Keratinocyte (primary cell): ENCODE results near the gene NBEAL2. TPM values are rescaled to one million over a fixed set of nuclear protein-coding genes. Genes with fewer than 3 reads are reported as not detected.

ENCODE experiments used
- DNase-seq: peaks from one replicate; pipeline ENCODE4 v3.0.0-alpha.2; 2011; ENCODE audit warnings: low read depth, missing footprints, low spot score
- FAIRE-seq: peaks from 2 replicates; lab custom pipeline; 2011; peaks lifted over from hg19 to GRCh38; lab: Jason Lieb, UNC
- H2AFZ ChIP-seq: 2 replicates; pipeline ENCODE4 v1.6.0; 2012; ENCODE audit warnings: low read length, control low read depth, inconsistent platforms; ENCODE audit not compliant: control insufficient read depth
- H3K27ac ChIP-seq: 2 replicates; pipeline ENCODE4 v1.5.1; 2011; ENCODE audit warnings: low read length; ENCODE audit not compliant: control insufficient read depth, insufficient read depth
- H3K27me3 ChIP-seq: 3 replicates; pipeline ENCODE4 v1.6.0; 2011; ENCODE audit warnings: low read length; ENCODE audit not compliant: control insufficient read depth, insufficient read depth; ENCODE audit errors: extremely low read depth
- H3K36me3 ChIP-seq, 2 experiments: 2 replicates in 1 of 2; 3 replicates in 1 of 2; pipeline ENCODE4 v1.5.1; 2011; ENCODE audit warnings: low read length in 2 of 2, mild to moderate bottlenecking in 1 of 2; ENCODE audit not compliant: control insufficient read depth in 2 of 2, insufficient read depth in 2 of 2; ENCODE audit errors: extremely low read depth in 1 of 2
- H3K4me1 ChIP-seq: 3 replicates; pipeline ENCODE4 v1.5.1; 2011; ENCODE audit warnings: low read length; ENCODE audit not compliant: control insufficient read depth, insufficient read depth; ENCODE audit errors: extremely low read depth
- H3K4me2 ChIP-seq: 3 replicates; pipeline ENCODE4 v1.6.0; 2011; ENCODE audit warnings: low read depth, low read length; ENCODE audit not compliant: control insufficient read depth, insufficient read depth; ENCODE audit errors: extremely low read depth
- H3K4me3 ChIP-seq, 3 experiments: fragments of 200-600 bp in 1 of 3; sonication (generic) in 1 of 3; 2 replicates in 2 of 3; 3 replicates in 1 of 3; pipeline ENCODE4 v1.5.1; 2011 to 2016; ENCODE audit warnings: low read length in 3 of 3, mild to moderate bottlenecking in 3 of 3, control low read depth in 2 of 3, inconsistent platforms in 1 of 3, low read depth in 1 of 3, mixed read lengths in 1 of 3, mixed run types in 1 of 3, moderate library complexity in 1 of 3; ENCODE audit not compliant: control insufficient read depth in 2 of 3, insufficient read depth in 2 of 3; ENCODE audit errors: extremely low read depth in 1 of 3
- H3K79me2 ChIP-seq: 2 replicates; pipeline ENCODE4 v1.6.0; 2012; ENCODE audit warnings: low read length; ENCODE audit not compliant: control insufficient read depth, insufficient read depth
- H3K9ac ChIP-seq: 3 replicates; pipeline ENCODE4 v1.6.0; 2011; ENCODE audit warnings: low read length; ENCODE audit not compliant: control insufficient read depth, insufficient read depth; ENCODE audit errors: extremely low read depth
- H3K9me1 ChIP-seq: 3 replicates; pipeline ENCODE4 v1.6.0; 2011; ENCODE audit warnings: low read length; ENCODE audit not compliant: control insufficient read depth, insufficient read depth; ENCODE audit errors: extremely low read depth
- H3K9me3 ChIP-seq: 2 replicates; pipeline ENCODE4 v1.5.1; 2012; ENCODE audit warnings: low read depth, low read length; ENCODE audit not compliant: control insufficient read depth
- H4K20me1 ChIP-seq: 3 replicates; pipeline ENCODE4 v1.6.0; 2011; ENCODE audit warnings: low read length; ENCODE audit not compliant: control insufficient read depth, insufficient read depth; ENCODE audit errors: extremely low read depth
- CTCF ChIP-seq, 3 experiments: IDR thresholded peaks in 1 of 3; conservative IDR thresholded peaks in 1 of 3; optimal IDR thresholded peaks in 1 of 3; 2 replicates in 2 of 3; 3 replicates in 1 of 3; pipeline versions ENCODE3 to v1.5.1; 2011; ENCODE audit warnings: low read length in 3 of 3, mild to moderate bottlenecking in 3 of 3, moderate library complexity in 2 of 3, control low read depth in 1 of 3, inconsistent platforms in 1 of 3; ENCODE audit not compliant: insufficient read depth in 2 of 3; ENCODE audit errors: extremely low read depth in 1 of 3
- EZH2 ChIP-seq: IDR thresholded peaks from one replicate; pipeline ENCODE4 v1.6.1; 2012; ENCODE audit warnings: inconsistent platforms, mild to moderate bottlenecking, low read length, moderate library complexity
- dilution Hi-C: fragments of 300-500 bp; cut with MboI; formaldehyde crosslinking; loops from one replicate; pipeline ENCODE4 v1.7.0; 2020; ENCODE audit warnings: low sequenced_read_pairs; ENCODE audit not compliant: extremely low pct_ligation_motif_present
- polyA plus RNA-seq, 5 experiments: library from polyadenylated mRNA; depleted of rRNA in 3 of 5; stranded (reverse) in 3 of 5; stranded (forward) in 1 of 5; unstranded in 1 of 5; fragments of >200 nt; gene quantifications; 1 replicate in 1 of 5; 2 replicates in 3 of 5; 3 replicates in 1 of 5; pipeline versions ENCODE4 v1.2.1 to v1.2.3, GENCODE V29; 2011 to 2012; ENCODE audit warnings: missing spikeins in 2 of 5, low read depth in 1 of 5, low replicate concordance in 1 of 5

The NBEAL2 gene
- polyA plus RNA-seq, 1 donor (not counting 4 experiments of a cell fraction or from before 2014, with no cell fraction given) = 22.8 TPM

- dilution Hi-C loops = no loop called here
- Histone ChIP-seq H4K20me1 (peaks cover 42% of the 10 kb centered on the region), H3K4me1 (peaks cover 35% of the 10 kb centered on the region), H3K79me2 (peaks cover 82% of the 10 kb centered on the region), H3K36me3 (peaks cover 3 to 14% of the 10 kb centered on the region in 2 experiments), H3K27me3 (no peaks in the 10 kb centered on the region), H3K9ac (peak overlapping the region; percentile 66), H3K9me3 (no peaks in the 10 kb centered on the region), H3K9me1 (no peaks in the 10 kb centered on the region), H3K27ac (peak overlapping the region; percentile 80), H3K4me2 (peak overlapping the region; percentile 42), H2AFZ (no peak overlapping the region), H3K4me3 (no peak overlapping the region)
- TF ChIP-seq CTCF (optimal IDR thresholded peaks at IDR 0.05 in 1 of 3, IDR thresholded peaks at IDR 0.05 in 1 of 3, conservative IDR thresholded peaks at IDR 0.05 in 1 of 3; ENCODE audit: extremely low read depth in 1 of 3, insufficient read depth in 2 of 3, low read length in 3 of 3) = no peak
- no peak for TF ChIP-seq EZH2
- DNase-seq (no peak), FAIRE-seq (no peak)
Measured at GRCh38 chr3:46960835-46961234, 18.6 kb upstream of the NBEAL2 start.

DNA sequence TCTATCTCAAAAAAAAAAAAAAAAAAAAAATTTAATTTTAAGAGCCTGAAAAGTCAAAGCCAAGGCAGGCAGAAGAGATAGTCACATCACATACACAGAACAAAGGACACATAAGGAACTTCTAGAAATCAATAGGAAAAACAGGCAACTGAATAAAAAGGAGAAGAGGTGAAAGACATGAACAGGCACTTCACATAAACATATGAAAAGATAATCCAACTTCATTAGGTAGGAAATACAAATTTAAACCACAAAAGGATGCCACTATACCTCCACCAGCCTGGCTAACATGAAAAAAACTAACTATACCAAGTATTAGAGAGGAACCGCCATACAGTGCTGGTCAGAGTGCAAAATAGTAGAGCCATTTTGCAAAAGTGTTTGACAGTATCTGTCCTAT is 17.0 kb upstream of the NBEAL2 start:
- H2AFZ ChIP-seq = no peak overlapping the region
- H3K27me3 ChIP-seq = no peaks in the 10 kb centered on the region
- H3K4me1 ChIP-seq = peaks cover 45% of the 10 kb centered on the region
- no peak for TF ChIP-seq EZH2
- TF ChIP-seq CTCF (optimal IDR thresholded peaks at IDR 0.05 in 1 of 3, IDR thresholded peaks at IDR 0.05 in 1 of 3, conservative IDR thresholded peaks at IDR 0.05 in 1 of 3; ENCODE audit: extremely low read depth in 1 of 3, insufficient read depth in 2 of 3, low read length in 3 of 3) = no peak
- FAIRE-seq = no peak
- H3K4me3 ChIP-seq = no peak overlapping the region
- H3K79me2 ChIP-seq = peaks cover 82% of the 10 kb centered on the region
- H3K4me2 ChIP-seq = no peak overlapping the region
- no peak overlapping the region for H3K9ac ChIP-seq
- H3K9me3 ChIP-seq = no peaks in the 10 kb centered on the region
- no peak overlapping the region for H3K27ac ChIP-seq
- no peak for DNase-seq
- dilution Hi-C loops = no loop called here
- peaks cover 5% of the 10 kb centered on the region for H3K9me1 ChIP-seq
- peaks cover 3 to 15% of the 10 kb centered on the region in 2 experiments for H3K36me3 ChIP-seq
- peaks cover 49% of the 10 kb centered on the region for H4K20me1 ChIP-seq
